Mucosa of stomach (tissue), 1 donor: ENCODE measurements around the gene POLA2.

Experiments
- H3K27me3 ChIP-seq: one replicate; pipeline ENCODE4 v1.7.0; 2013; ENCODE audit warnings: mild to moderate bottlenecking, low read length; ENCODE audit not compliant: control insufficient read depth, insufficient read depth
- H3K36me3 ChIP-seq: one replicate; pipeline ENCODE4 v1.7.0; 2013; ENCODE audit warnings: low read length; ENCODE audit not compliant: control insufficient read depth, insufficient read depth
- H3K4me1 ChIP-seq: one replicate; pipeline ENCODE4 v1.7.0; 2013; ENCODE audit warnings: mild to moderate bottlenecking, low read length; ENCODE audit not compliant: control insufficient read depth, insufficient read depth
- H3K4me3 ChIP-seq: one replicate; pipeline ENCODE4 v1.7.0; 2013; ENCODE audit warnings: low read length
- H3K9ac ChIP-seq: one replicate; pipeline ENCODE4 v1.7.0; 2013; ENCODE audit warnings: mild to moderate bottlenecking, low read length, moderate library complexity
- H3K9me3 ChIP-seq: one replicate; pipeline ENCODE4 v1.7.0; 2013; ENCODE audit warnings: mild to moderate bottlenecking, low read length, moderate library complexity; ENCODE audit not compliant: control insufficient read depth
- donor health status: Pancreatic carcinoma.

The POLA2 gene

GRCh38 chr11:65275906-65276305 is 14.1 kb downstream of the POLA2 start:
- H3K4me3 ChIP-seq = no peak overlapping the region
- no peak overlapping the region for H3K9ac ChIP-seq
- H3K4me1 ChIP-seq = peaks cover 38% of the 10 kb centered on the region
- H3K27me3 ChIP-seq = no peaks in the 10 kb centered on the region
- H3K36me3 ChIP-seq = no peaks in the 10 kb centered on the region
- no peaks in the 10 kb centered on the region for H3K9me3 ChIP-seq

- Histone ChIP-seq H3K27me3 (no peaks in the 10 kb centered on the region), H3K4me1 (peaks cover 38% of the 10 kb centered on the region), H3K36me3 (no peaks in the 10 kb centered on the region), H3K9me3 (no peaks in the 10 kb centered on the region), H3K4me3 (no peak overlapping the region), H3K9ac (no peak overlapping the region)
These were observed 16.0 kb downstream of the POLA2 start for GRCh38 chr11:65277631-65278277.

GRCh38 chr11:65278356-65278755 is 16.6 kb downstream of the POLA2 start:
- Histone ChIP-seq H3K9me3 (no peaks in the 10 kb centered on the region), H3K4me3 (no peak overlapping the region), H3K27me3 (no peaks in the 10 kb centered on the region), H3K36me3 (no peaks in the 10 kb centered on the region), H3K4me1 (peaks cover 38% of the 10 kb centered on the region), H3K9ac (no peak overlapping the region)

- H3K9ac ChIP-seq = no peak overlapping the region
- H3K9me3 ChIP-seq = no peaks in the 10 kb centered on the region
- no peaks in the 10 kb centered on the region for H3K36me3 ChIP-seq
- peaks cover 38% of the 10 kb centered on the region for H3K4me1 ChIP-seq
- H3K4me3 ChIP-seq = no peak overlapping the region
- H3K27me3 ChIP-seq = no peaks in the 10 kb centered on the region
These were observed 17.5 kb downstream of the POLA2 start for GRCh38 chr11:65279279-65279678.

GRCh38 chr11:65279741-65280440 is 18.1 kb downstream of the POLA2 start:
- Histone ChIP-seq H3K9ac (no peak overlapping the region), H3K27me3 (no peaks in the 10 kb centered on the region), H3K9me3 (no peaks in the 10 kb centered on the region), H3K4me3 (no peak overlapping the region), H3K4me1 (peaks cover 37% of the 10 kb centered on the region), H3K36me3 (no peaks in the 10 kb centered on the region)

GRCh38 chr11:65280646-65281045 is 18.9 kb downstream of the POLA2 start:
- no peaks in the 10 kb centered on the region for H3K36me3 ChIP-seq

GRCh38 chr11:65286686-65287085 is 24.9 kb downstream of the POLA2 start:
- H3K27me3 ChIP-seq = no peaks in the 10 kb centered on the region
- no peaks in the 10 kb centered on the region for H3K36me3 ChIP-seq
- H3K9me3 ChIP-seq = no peaks in the 10 kb centered on the region
- H3K4me1 ChIP-seq = peaks cover 12% of the 10 kb centered on the region
- no peak overlapping the region for H3K4me3 ChIP-seq
- H3K9ac ChIP-seq = no peak overlapping the region

More at GRCh38 chr11:65280646-65281045, 18.9 kb downstream of the POLA2 start:
- no peak overlapping the region for H3K9ac ChIP-seq
- H3K4me1 ChIP-seq = peaks cover 29% of the 10 kb centered on the region
- no peaks in the 10 kb centered on the region for H3K27me3 ChIP-seq
- H3K9me3 ChIP-seq = no peaks in the 10 kb centered on the region
- no peak overlapping the region for H3K4me3 ChIP-seq

- Histone ChIP-seq H3K36me3 (no peaks in the 10 kb centered on the region), H3K4me1 (peaks cover 17% of the 10 kb centered on the region), H3K4me3 (no peak overlapping the region), H3K9me3 (no peaks in the 10 kb centered on the region), H3K9ac (no peak overlapping the region), H3K27me3 (no peaks in the 10 kb centered on the region)
These were observed 25.8 kb downstream of the POLA2 start for GRCh38 chr11:65287601-65288000.

- Histone ChIP-seq H3K36me3 (no peaks in the 10 kb centered on the region), H3K4me3 (no peak overlapping the region), H3K9me3 (no peaks in the 10 kb centered on the region), H3K4me1 (peaks cover 18% of the 10 kb centered on the region), H3K9ac (no peak overlapping the region), H3K27me3 (no peaks in the 10 kb centered on the region)
These were observed 27.2 kb downstream of the POLA2 start for GRCh38 chr11:65288706-65289536.

GRCh38 chr11:65290448-65291165 is 28.8 kb downstream of the POLA2 start:
- H3K27me3 ChIP-seq = no peaks in the 10 kb centered on the region
- H3K9me3 ChIP-seq = no peaks in the 10 kb centered on the region
- H3K36me3 ChIP-seq = no peaks in the 10 kb centered on the region
- H3K4me1 ChIP-seq = peaks cover 18% of the 10 kb centered on the region
- no peak overlapping the region for H3K9ac ChIP-seq
- H3K4me3 ChIP-seq = no peak overlapping the region

- H3K4me3 ChIP-seq = no peak overlapping the region
- peak overlapping the region; percentile 40 for H3K9ac ChIP-seq
- no peaks in the 10 kb centered on the region for H3K36me3 ChIP-seq
- H3K27me3 ChIP-seq = no peaks in the 10 kb centered on the region
- H3K4me1 ChIP-seq = peaks cover 18% of the 10 kb centered on the region
- no peaks in the 10 kb centered on the region for H3K9me3 ChIP-seq
These were observed 29.9 kb downstream of the POLA2 start for GRCh38 chr11:65291613-65292012.
